ENCODE results near the gene SEC61A1.

DNA sequence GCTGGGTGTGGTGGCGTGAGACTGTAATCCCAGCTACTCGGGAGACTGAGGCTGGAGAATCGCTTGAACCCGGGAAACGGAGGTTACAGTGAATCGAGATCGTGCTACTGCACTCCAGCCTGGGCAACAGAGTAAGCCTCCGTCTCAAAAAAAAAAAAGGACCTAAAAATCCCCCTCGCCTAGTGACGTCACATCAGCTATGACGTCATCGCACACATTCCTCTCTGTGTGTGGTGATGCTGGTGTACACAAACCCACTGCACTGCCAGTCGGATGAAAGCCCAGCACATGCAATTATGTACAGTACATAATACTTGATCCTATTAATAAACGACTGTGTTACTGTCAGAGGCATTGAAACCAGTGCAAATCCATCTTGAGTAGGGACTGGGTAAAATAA is 40.2 kb upstream of the SEC61A1 start:
- TF ChIP-seq, protein P1, sequence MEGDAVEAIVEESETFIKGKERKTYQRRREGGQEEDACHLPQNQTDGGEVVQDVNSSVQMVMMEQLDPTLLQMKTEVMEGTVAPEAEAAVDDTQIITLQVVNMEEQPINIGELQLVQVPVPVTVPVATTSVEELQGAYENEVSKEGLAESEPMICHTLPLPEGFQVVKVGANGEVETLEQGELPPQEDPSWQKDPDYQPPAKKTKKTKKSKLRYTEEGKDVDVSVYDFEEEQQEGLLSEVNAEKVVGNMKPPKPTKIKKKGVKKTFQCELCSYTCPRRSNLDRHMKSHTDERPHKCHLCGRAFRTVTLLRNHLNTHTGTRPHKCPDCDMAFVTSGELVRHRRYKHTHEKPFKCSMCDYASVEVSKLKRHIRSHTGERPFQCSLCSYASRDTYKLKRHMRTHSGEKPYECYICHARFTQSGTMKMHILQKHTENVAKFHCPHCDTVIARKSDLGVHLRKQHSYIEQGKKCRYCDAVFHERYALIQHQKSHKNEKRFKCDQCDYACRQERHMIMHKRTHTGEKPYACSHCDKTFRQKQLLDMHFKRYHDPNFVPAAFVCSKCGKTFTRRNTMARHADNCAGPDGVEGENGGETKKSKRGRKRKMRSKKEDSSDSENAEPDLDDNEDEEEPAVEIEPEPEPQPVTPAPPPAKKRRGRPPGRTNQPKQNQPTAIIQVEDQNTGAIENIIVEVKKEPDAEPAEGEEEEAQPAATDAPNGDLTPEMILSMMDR (IDR thresholded peaks at IDR 0.05), result no peak
- TF ChIP-seq POLR2A (IDR thresholded peaks at IDR 0.05) (no peak), EP300 (IDR thresholded peaks at IDR 0.05) (no peak)

Measured in ovary (tissue), 3 donors.